ENCODE data around the gene TM6SF1.
"Not testable (repeated sequence)": the region's sequence is repeated elsewhere in the genome, so short reads cannot be mapped to it uniquely, and the experiment has no call there.

TM6SF1 gene

GRCh38 chr15:83115831-83116565, 8.6 kb downstream of the TM6SF1 start:
- DNase-seq (ENCODE audit: low read depth), result no peak

- DNase-seq (ENCODE audit: low read depth), result no peak
Measured at GRCh38 chr15:83118291-83118827, 10.9 kb downstream of the TM6SF1 start.

GRCh38 chr15:83118968-83119367, 11.5 kb downstream of the TM6SF1 start:
- DNase-seq (ENCODE audit: low read depth), result no peak

- DNase-seq (ENCODE audit: low read depth), result no peak
Measured at GRCh38 chr15:83119968-83120581, 12.6 kb downstream of the TM6SF1 start.

GRCh38 chr15:83123529-83123928, 16.1 kb downstream of the TM6SF1 start:
- no peak for DNase-seq (ENCODE audit: low read depth)

GRCh38 chr15:83127547-83128150, 20.2 kb downstream of the TM6SF1 start:
- no peak for DNase-seq (ENCODE audit: low read depth)

- DNase-seq (ENCODE audit: low read depth), result no peak
Measured at GRCh38 chr15:83129791-83130190, 22.3 kb downstream of the TM6SF1 start.

- no peak for DNase-seq (ENCODE audit: low read depth)
Measured at GRCh38 chr15:83132861-83133523, 25.5 kb downstream of the TM6SF1 start.

- DNase-seq (ENCODE audit: low read depth), result not testable (repeated sequence)
Measured at GRCh38 chr15:83142151-83142550, 34.7 kb downstream of the TM6SF1 start.

- no peak for DNase-seq (ENCODE audit: low read depth)
Measured at GRCh38 chr15:83144771-83145170, 37.3 kb downstream of the TM6SF1 start.

- DNase-seq (ENCODE audit: low read depth), result no peak
Measured at GRCh38 chr15:83153288-83153687, 45.8 kb downstream of the TM6SF1 start.

GRCh38 chr15:83155942-83156341, 48.5 kb downstream of the TM6SF1 start:
- DNase-seq (ENCODE audit: low read depth), result no peak

- DNase-seq (ENCODE audit: low read depth), result no peak
Measured at GRCh38 chr15:83158393-83158792, 50.9 kb downstream of the TM6SF1 start.

- no peak for DNase-seq (ENCODE audit: low read depth)
Measured at GRCh38 chr15:83160741-83161140, 53.3 kb downstream of the TM6SF1 start.

GRCh38 chr15:83163032-83163431, 55.6 kb downstream of the TM6SF1 start:
- no peak for DNase-seq (ENCODE audit: low read depth)

- DNase-seq (ENCODE audit: low read depth), result no peak
Measured at GRCh38 chr15:83164111-83164770, 56.8 kb downstream of the TM6SF1 start.

GRCh38 chr15:83164771-83165404, 57.4 kb downstream of the TM6SF1 start:
- DNase-seq (ENCODE audit: low read depth), result no peak

GRCh38 chr15:83166218-83166617, 58.8 kb downstream of the TM6SF1 start:
- no peak for DNase-seq (ENCODE audit: low read depth)

- no peak for DNase-seq (ENCODE audit: low read depth)
Measured at GRCh38 chr15:83166830-83167229, 59.4 kb downstream of the TM6SF1 start.

GRCh38 chr15:83169576-83169975, 62.1 kb downstream of the TM6SF1 start:
- DNase-seq (ENCODE audit: low read depth), result not testable (repeated sequence)

- DNase-seq (ENCODE audit: low read depth), result no peak
Measured at GRCh38 chr15:83170474-83171165, 63.2 kb downstream of the TM6SF1 start.
